GM23338 (cell line): ENCODE data around the gene UBAC2. TPM values are rescaled to one million over a fixed set of nuclear protein-coding genes. Genes with fewer than 3 reads are reported as not detected.

Experiments used
- ATAC-seq: fragments of 200-7000 bp; cut with Tn5 transposase; 3 replicates; pipeline ENCODE4 v1.9.1; 2020
- DNase-seq: peaks from one replicate; pipeline ENCODE4 v3.0.0-alpha.2; 2015; ENCODE audit warnings: low spot score
- H2AFZ ChIP-seq: fragments of 200-600 bp; sonication (generic); 2 replicates; pipeline ENCODE4 v1.8.0; 2016; ENCODE audit warnings: antibody characterized with exemption, mild to moderate bottlenecking, moderate library complexity
- H3F3A ChIP-seq: fragments of 200-600 bp; sonication (generic); replicated peaks from 2 replicates; pipeline ENCODE4 v1.8.0; 2017; ENCODE audit warnings: antibody characterized with exemption, mixed run types, low read depth
- H3K27ac ChIP-seq: fragments of 200-600 bp; sonication (generic); 2 replicates; pipeline ENCODE4 v1.6.1; 2016; ENCODE audit warnings: low read depth
- H3K27me3 ChIP-seq: fragments of 200-600 bp; sonication (generic); 2 replicates; pipeline ENCODE4 v1.8.0; 2016; ENCODE audit warnings: mild to moderate bottlenecking, mixed run types, moderate library complexity; ENCODE audit not compliant: insufficient read depth
- H3K36me3 ChIP-seq: fragments of 200-600 bp; sonication (generic); 2 replicates; pipeline ENCODE4 v1.8.0; 2016; ENCODE audit warnings: mild to moderate bottlenecking; ENCODE audit not compliant: insufficient read depth
- H3K4me1 ChIP-seq: fragments of 200-600 bp; sonication (generic); 2 replicates; pipeline ENCODE4 v1.8.0; 2016; ENCODE audit warnings: mild to moderate bottlenecking, moderate library complexity; ENCODE audit not compliant: insufficient read depth
- H3K4me2 ChIP-seq: fragments of 200-600 bp; sonication (generic); 2 replicates; pipeline ENCODE4 v1.7.1; 2017; ENCODE audit warnings: mixed run types
- H3K4me3 ChIP-seq: fragments of 200-600 bp; sonication (generic); 2 replicates; pipeline ENCODE4 v1.6.1; 2016; ENCODE audit warnings: mixed run types
- H3K79me2 ChIP-seq: fragments of 200-600 bp; sonication (generic); replicated peaks from 2 replicates; pipeline ENCODE4 v1.8.0; 2017; ENCODE audit warnings: mild to moderate bottlenecking; ENCODE audit not compliant: insufficient read depth
- H3K9me2 ChIP-seq: fragments of 200-600 bp; sonication (generic); 2 replicates; pipeline ENCODE4 v1.8.0; 2017; ENCODE audit not compliant: insufficient read depth
- H4K20me1 ChIP-seq: fragments of 200-600 bp; sonication (generic); replicated peaks from 2 replicates; pipeline ENCODE4 v1.8.0; 2017; ENCODE audit warnings: mild to moderate bottlenecking; ENCODE audit not compliant: insufficient read depth
- H3K27ac Mint-ChIP-seq: 2 replicates; pipeline ENCODE4 v1.8.0; 2020; ENCODE audit warnings: inconsistent platforms, mild to moderate bottlenecking, moderate library complexity, mixed read lengths
- H3K27me3 Mint-ChIP-seq: 3 replicates; pipeline ENCODE4 v1.8.0; 2022; ENCODE audit warnings: low read depth, mild to moderate bottlenecking, moderate library complexity, mixed read lengths, inconsistent platforms; ENCODE audit not compliant: insufficient read depth, poor library complexity
- H3K36me3 Mint-ChIP-seq: 3 replicates; pipeline ENCODE4 v1.8.0; 2021; ENCODE audit warnings: low read depth, mild to moderate bottlenecking, inconsistent platforms, moderate library complexity, mixed read lengths
- H3K4me1 Mint-ChIP-seq: 3 replicates; pipeline ENCODE4 v1.8.0; 2020; ENCODE audit warnings: mild to moderate bottlenecking, inconsistent platforms, mixed read lengths
- H3K4me3 Mint-ChIP-seq: 3 replicates; pipeline ENCODE4 v1.8.0; 2021; ENCODE audit warnings: moderate library complexity, mild to moderate bottlenecking, inconsistent platforms, mixed read lengths
- H3K9me3 Mint-ChIP-seq: 3 replicates; pipeline ENCODE4 v1.8.0; 2020; ENCODE audit warnings: moderate library complexity, mild to moderate bottlenecking, inconsistent platforms, mixed read lengths
- CREB1 ChIP-seq: fragments of 250-450 bp; sonication (Bioruptor Pico); IDR thresholded peaks from 2 replicates; pipeline ENCODE4 v1.5.0; 2020; ENCODE audit warnings: low read depth, mild to moderate bottlenecking, moderate library complexity
- CTCF ChIP-seq, 2 experiments: fragments of 200-600 bp in 1 of 2; sonication (generic) in 1 of 2; conservative IDR thresholded peaks; 2 replicates each; pipeline versions ENCODE4 v1.5.1 to v1.6.1; 2016 to 2017; ENCODE audit warnings: antibody characterized with exemption in 2 of 2, low read depth in 2 of 2, mild to moderate bottlenecking in 2 of 2, moderate library complexity in 1 of 2
- ETS1 ChIP-seq: IDR thresholded peaks from 2 replicates; pipeline ENCODE4 v1.6.1; 2016; ENCODE audit warnings: antibody characterized with exemption
- EZH2 ChIP-seq: fragments of 200-600 bp; sonication (generic); IDR thresholded peaks from one replicate; pipeline ENCODE4 v1.8.0; 2017; ENCODE audit warnings: antibody characterized with exemption, mild to moderate bottlenecking, low read depth; ENCODE audit not compliant: unreplicated experiment
- EZH2phosphoT487 ChIP-seq: fragments of 200-600 bp; sonication (generic); IDR thresholded peaks from one replicate; pipeline ENCODE4 v1.8.1; 2018; ENCODE audit warnings: antibody characterized with exemption; ENCODE audit not compliant: unreplicated experiment
- JUNB ChIP-seq: IDR thresholded peaks from one replicate; pipeline ENCODE4 v1.6.1; 2016; ENCODE audit warnings: antibody characterized with exemption; ENCODE audit not compliant: unreplicated experiment
- NANOG ChIP-seq: IDR thresholded peaks from 2 replicates; pipeline ENCODE4 v1.6.1; 2016; ENCODE audit warnings: antibody characterized with exemption, borderline replicate concordance
- POLR2AphosphoS5 ChIP-seq: IDR thresholded peaks from 2 replicates; pipeline ENCODE4 v1.6.1; 2016; ENCODE audit warnings: antibody characterized with exemption, low read depth
- REST ChIP-seq: IDR thresholded peaks from one replicate; pipeline ENCODE4 v1.6.1; 2018; ENCODE audit warnings: antibody characterized with exemption; ENCODE audit not compliant: unreplicated experiment
- STAT1 ChIP-seq: IDR thresholded peaks from one replicate; pipeline ENCODE4 v1.6.1; 2016; ENCODE audit warnings: antibody characterized with exemption; ENCODE audit not compliant: unreplicated experiment
- ZNF114 ChIP-seq: fragments of 250-450 bp; sonication (Bioruptor Pico); IDR thresholded peaks from 2 replicates; pipeline ENCODE4 v1.5.0; 2020; ENCODE audit warnings: mild to moderate bottlenecking, moderate library complexity
- ZNF331 ChIP-seq: fragments of 250-450 bp; sonication (Bioruptor Pico); IDR thresholded peaks from 2 replicates; pipeline ENCODE4 v1.5.0; 2020; ENCODE audit warnings: low read depth, mild to moderate bottlenecking, moderate library complexity
- ZNF462 ChIP-seq: fragments of 250-450 bp; sonication (Bioruptor Pico); IDR thresholded peaks from 2 replicates; pipeline ENCODE4 v1.5.0; 2020; ENCODE audit warnings: mild to moderate bottlenecking, moderate library complexity
- polyA plus RNA-seq: library from polyadenylated mRNA; unstranded; fragments of >200 nt; fragmentation: Nextera tagmentation; extraction: Ambion mirVana; gene quantifications from 2 replicates; pipeline ENCODE4 v1.2.1, GENCODE V29; 2016
- total RNA-seq: library from RNA; depleted of rRNA; stranded (reverse); fragments of >200 nt; shearing (Covaris generic); gene quantifications from 2 replicates; pipeline ENCODE4 v1.2.3, GENCODE V29; 2014

Gene UBAC2
- total and polyA plus RNA-seq, 2 experiments from 2014 or later, result 37.9 to 76.9 TPM

GRCh38 chr13:99230991-99231390 lies 30.3 kb downstream of the UBAC2 start:
- Mint-ChIP-seq H3K36me3 (no peaks in the 10 kb centered on the region), H3K27ac (no peak overlapping the region), H3K4me3 (no peak overlapping the region), H3K27me3 (peaks cover 5% of the 10 kb centered on the region), H3K9me3 (no peaks in the 10 kb centered on the region), H3K4me1 (peaks cover 21% of the 10 kb centered on the region)
- Histone ChIP-seq H3F3A (no peaks in the 10 kb centered on the region), H3K9me2 (no peaks in the 10 kb centered on the region), H3K4me1 (no peaks in the 10 kb centered on the region), H3K4me3 (no peak overlapping the region), H3K36me3 (no peaks in the 10 kb centered on the region), H3K27ac (no peak overlapping the region), H3K4me2 (no peak overlapping the region), H4K20me1 (peaks cover 40% of the 10 kb centered on the region), H3K79me2 (peaks cover 87% of the 10 kb centered on the region), H2AFZ (no peak overlapping the region), H3K27me3 (no peaks in the 10 kb centered on the region)
- ATAC-seq (no peak; the same call in 1 of the 3 replicates), DNase-seq (no peak)
- no peak for TF ChIP-seq NANOG
- TF ChIP-seq CTCF (conservative IDR thresholded peaks at IDR 0.05; ENCODE audit: low read depth in 2 of 2), result no peak
- no peak for TF ChIP-seq ZNF462
- TF ChIP-seq CREB1 (CRISPR knock-in tag), result no peak
- TF ChIP-seq ZNF331 (CRISPR knock-in tag), result no peak
- TF ChIP-seq ETS1, result no peak
- TF ChIP-seq EZH2, result no peak
- no peak for TF ChIP-seq ZNF114 (CRISPR knock-in tag)
- no peak for TF ChIP-seq POLR2AphosphoS5
- TF ChIP-seq JUNB, result no peak
- no peak for TF ChIP-seq EZH2phosphoT487
- no peak for TF ChIP-seq REST
- no peak for TF ChIP-seq STAT1
